HG02938 (cell line): ENCODE measurements around the gene PIEZO2.
"Not testable (repeated sequence)": the region's sequence is repeated elsewhere in the genome, so short reads cannot be mapped to it uniquely, and the experiment has no call there.

Source experiments
- ATAC-seq: cut with Tn5 transposase; IDR thresholded peaks from one replicate; pipeline ENCODE4 v1.9.1; 2021; ENCODE audit warnings: mild to moderate bottlenecking, moderate library complexity; ENCODE audit not compliant: unreplicated experiment

The PIEZO2 gene

GRCh38 chr18:10933648-10934047 is 215.7 kb downstream of the PIEZO2 start:
- not testable (repeated sequence) for ATAC-seq

- no peak for ATAC-seq
Observed at GRCh38 chr18:10930076-10930475, 219.3 kb downstream of the PIEZO2 start.

DNA sequence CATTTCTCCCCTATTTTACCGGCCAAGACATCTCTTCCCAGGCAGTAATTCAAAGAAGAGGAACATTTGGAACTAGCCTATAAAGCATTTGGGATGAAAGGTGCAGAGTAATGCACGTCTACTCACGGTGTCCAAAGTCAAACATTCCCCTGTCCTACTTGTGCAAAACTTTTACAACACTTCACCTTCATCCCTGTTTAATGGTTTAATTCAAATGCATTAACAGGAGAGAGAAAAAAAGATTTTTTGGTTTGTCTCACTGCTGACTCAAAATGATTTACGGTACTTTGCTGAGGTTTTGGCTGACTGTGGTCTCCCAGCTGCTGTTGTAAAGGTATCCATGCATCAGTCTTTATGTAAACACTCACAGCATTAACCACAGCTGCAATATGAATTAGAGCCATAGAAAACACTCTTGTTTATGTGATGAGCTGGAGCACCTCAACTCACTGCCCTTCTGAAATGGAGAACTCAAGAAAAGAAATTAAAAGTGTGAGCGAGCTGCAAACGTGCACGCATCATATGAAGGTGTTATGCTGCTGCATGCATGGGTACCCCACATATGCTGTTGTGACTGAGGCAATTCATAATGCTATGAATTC is 220.5 kb downstream of the PIEZO2 start:
- no peak for ATAC-seq

DNA sequence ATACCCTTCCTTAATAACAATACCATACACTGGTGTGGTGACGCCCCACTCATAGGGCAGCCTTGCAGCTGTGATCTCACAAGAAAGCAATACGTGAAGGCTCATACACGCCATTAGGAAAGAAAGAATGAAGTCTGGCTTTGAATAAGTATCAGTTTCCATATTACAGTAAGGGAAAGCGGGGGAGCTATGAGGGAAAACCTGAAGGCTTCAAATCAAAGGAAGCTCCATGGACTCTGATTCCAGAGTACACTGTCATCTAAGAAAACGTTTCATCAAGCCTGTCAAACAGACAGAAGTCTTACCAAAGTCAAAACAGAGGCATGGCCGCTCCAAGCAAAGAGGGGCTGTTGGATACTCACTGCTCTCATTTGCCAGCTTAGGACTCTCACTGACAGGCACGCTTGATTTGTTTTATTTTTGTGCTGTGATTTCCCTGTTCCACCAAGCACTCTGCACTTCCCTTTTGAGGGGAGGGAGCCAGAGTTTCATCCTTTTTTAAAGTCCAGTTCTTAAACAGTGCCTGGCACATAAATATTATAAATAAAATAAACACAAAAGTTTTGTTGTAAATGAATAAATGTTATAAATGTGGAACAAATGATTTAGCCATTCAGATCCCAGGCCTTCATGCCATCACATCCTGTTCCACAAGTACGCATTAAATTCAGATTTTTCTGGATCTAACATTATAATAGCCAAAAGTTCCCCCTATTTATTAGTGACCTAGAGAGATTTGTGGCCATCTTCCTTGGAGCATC is 221.2 kb downstream of the PIEZO2 start:
- peak; percentile 46 for ATAC-seq

- no peak for ATAC-seq
Observed at GRCh38 chr18:10927286-10927992, 221.9 kb downstream of the PIEZO2 start.

- ATAC-seq, result no peak
Observed at GRCh38 chr18:10926621-10927161, 222.7 kb downstream of the PIEZO2 start.

DNA sequence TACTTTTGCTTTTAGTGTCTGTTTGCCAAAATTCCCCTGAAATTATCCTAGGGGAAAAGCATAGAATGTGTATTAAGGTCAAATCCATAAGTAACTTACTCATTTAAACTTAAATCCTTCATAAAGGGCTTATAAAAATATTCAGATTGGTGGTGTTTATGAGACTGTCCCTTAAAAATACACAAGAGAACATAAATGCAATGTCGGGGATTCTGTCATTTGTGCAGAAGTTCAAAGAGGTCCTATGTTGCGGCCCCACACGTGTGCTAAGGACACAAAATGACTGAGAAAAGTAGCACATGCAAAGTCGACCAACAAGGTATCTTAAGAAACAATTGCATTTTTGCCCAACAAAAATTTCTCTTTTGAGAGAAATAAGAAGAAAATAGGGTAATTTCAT is 225.1 kb downstream of the PIEZO2 start:
- ATAC-seq, result no peak

DNA sequence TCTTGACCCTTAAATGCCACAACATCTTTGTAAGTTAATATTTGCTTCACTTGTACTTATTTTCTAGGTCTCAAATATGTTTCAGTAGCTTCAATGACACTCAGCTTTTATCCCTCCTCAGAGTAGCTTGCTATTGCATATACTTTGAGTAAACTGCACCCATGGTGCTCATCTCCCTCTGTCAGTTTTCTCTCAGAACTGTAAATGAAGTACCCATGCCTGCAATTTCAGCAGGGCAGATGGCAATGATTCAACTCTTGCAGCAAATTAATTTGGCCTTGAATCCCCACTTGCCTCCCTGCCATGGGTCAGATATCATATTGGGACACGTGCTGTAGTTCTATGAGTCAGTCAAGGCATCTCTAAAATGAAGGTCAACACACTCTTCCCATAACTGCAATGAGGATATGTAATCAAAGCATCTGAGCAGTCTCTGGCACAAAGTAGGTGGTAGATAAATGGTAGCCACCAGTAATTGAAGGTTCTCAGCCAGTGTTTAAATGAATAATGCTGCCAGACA is 225.8 kb downstream of the PIEZO2 start:
- ATAC-seq, result no peak

DNA sequence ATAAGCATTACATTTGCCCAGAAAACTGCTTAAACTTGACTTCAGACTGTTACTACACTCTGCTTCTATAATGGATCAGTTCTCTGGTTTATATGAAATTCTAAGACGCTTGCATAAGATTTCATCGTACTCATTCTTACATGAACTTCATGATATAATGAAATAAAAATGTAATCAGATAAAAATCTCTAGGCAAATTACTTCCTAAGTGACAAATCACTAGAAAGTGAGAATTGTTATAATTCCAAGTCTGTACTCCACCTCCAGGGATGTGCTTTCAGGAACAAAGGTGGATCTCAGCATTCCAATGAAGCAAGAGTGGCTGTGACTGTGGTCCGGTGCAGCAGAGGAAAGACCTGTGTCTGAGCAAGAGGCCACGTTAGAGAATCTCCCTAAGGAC is 226.2 kb downstream of the PIEZO2 start:
- no peak for ATAC-seq

GRCh38 chr18:10922712-10923111 is 226.7 kb downstream of the PIEZO2 start:
- not testable (repeated sequence) for ATAC-seq

GRCh38 chr18:10920309-10920708 is 229.1 kb downstream of the PIEZO2 start:
- ATAC-seq, result not testable (repeated sequence)

DNA sequence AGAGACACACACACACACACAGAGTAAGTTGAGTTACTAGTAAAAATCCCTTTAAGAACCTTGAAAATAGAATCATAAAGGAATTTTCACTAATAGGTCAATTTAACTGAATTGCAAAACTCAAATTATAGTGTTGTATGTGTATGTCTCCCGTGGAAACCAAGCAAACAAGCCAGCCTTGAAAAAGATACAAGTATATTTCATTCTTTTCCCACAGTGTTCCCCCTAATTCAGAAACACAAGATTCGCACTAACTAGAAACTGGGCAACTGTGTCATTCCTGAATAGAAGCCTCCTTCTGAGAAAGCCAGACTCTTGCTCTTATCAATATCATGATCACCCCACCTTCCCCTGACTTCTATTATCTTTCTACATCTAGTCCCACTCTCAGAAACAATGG is 229.5 kb downstream of the PIEZO2 start:
- no peak for ATAC-seq

DNA sequence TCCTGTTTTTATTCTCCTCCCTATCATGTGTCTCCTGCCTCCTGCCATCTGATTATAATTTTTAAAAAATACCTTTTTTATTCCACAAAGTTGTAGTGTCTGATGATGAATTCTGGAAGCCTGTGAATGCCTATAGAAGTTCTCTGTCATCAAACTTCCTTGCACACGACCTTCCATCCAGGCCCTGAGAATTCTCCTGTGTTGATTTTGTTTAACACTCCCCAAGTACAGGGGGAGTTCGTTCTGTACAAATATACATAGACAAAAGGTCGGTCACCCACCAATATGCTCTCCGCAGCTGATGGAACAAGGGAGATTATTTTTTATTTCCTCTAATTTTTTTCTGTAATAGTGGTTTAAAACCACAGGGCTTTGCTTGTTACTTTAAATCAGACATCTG is 232.5 kb downstream of the PIEZO2 start:
- ATAC-seq, result no peak

- no peak for ATAC-seq
Observed at GRCh38 chr18:10916387-10916786, 233.0 kb downstream of the PIEZO2 start.

GRCh38 chr18:10915748-10916147 is 233.6 kb downstream of the PIEZO2 start:
- ATAC-seq, result not testable (repeated sequence)

DNA sequence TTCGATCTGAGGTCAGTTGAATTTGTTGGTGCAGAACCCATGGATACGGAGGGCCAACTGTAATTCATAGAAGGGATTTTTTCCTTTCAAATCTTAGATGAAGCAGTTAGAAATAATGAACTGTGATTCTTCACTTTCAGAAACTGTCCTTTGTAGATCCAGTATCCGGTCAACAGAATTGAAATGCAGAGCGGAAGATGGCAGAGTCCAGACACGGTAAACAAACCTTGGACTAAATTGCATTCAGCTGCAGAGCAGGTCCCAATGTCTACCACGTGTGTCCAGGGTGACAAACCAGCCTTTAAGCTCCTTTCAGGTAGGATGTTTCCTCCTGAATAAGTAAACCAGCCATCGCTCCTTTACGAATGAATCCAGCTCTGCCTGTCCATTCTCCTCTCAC is 234.8 kb downstream of the PIEZO2 start:
- ATAC-seq, result not testable (repeated sequence)

DNA sequence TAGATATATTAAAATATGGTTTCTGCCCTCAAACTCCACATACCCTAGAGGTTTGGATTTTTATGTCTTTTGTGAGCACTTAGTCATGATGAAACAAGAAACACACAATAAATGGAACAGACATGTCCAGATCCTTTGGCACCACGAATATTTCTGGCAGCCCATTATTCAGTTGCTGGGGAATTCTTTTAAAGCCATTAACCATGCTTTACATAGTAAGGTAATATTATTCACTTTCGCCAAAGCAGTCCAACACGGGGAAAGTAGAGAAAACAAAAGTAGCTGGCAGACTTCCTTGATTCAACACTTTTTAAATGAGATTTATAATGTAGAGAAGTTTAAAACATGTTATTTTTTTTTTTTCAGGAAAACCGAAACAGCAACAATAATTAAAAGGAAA is 235.4 kb downstream of the PIEZO2 start:
- no peak for ATAC-seq

DNA sequence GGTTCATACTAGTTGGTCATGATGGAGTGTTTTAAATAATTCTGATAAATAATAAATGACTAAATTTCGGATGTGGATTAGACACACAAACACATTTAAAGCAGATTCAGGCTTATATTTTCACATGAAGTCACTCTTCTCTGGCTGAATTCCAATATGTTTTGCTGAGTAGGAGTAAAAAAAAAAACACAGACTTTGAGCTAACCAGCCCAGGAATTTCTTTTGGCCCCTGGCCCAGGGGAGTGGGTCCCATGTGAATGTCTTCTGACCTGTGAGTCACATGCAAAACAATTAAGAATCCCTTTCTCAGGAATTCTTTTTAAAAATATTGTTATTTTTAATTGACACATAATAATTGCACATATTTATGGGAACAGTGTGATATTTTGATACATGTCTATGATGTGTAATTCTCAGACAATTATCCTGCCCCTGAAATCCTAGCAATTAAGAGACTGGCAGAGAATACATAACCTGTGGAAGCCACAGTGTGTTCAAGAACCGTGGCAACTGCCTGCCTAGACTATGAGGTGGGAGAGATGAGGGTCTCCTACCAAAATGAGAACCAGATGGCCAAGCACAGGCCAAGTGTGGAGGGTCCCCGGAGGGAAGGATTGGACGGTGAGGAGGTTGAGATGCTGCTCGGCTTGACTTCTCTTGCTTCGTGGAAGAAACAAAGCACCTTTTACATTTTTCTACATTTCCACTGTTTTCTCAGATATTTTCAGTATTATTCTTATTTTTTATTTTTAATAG is 236.4 kb downstream of the PIEZO2 start:
- ATAC-seq, result no peak

- ATAC-seq, result no peak
Observed at GRCh38 chr18:10909724-10910123, 239.6 kb downstream of the PIEZO2 start.

GRCh38 chr18:10908760-10909159 is 240.6 kb downstream of the PIEZO2 start:
- no peak for ATAC-seq

DNA sequence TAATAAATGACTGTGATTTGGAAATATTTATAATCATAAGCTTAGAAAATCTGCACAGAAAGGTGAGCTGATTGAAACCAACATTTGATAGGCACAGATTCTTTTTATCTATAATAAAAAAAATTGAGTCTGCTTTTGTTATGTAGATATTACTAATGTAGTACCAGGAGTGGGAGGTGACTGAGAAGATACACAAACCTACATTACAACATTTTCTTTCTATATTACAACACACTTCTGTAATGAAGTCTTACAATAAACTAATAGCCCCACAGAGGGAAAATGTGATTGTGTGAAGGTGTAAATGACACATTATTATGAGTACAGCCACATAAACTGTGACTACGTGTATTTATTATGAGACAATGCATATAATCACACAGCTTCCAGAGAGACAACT is 241.6 kb downstream of the PIEZO2 start:
- ATAC-seq, result no peak
